H1 (cell line): Measurements from ENCODE around the gene PRKCZ. TPM values are rescaled to one million over a fixed set of nuclear protein-coding genes. Genes with fewer than 3 reads are reported as not detected.
A peak's percentile ranks its signal among the peaks of the same experiment; 100 is the strongest.

Experiments used
- CTCF ChIA-PET: fragments of 300-600 bp; sonication (Branson Sonifier 250); formaldehyde crosslinking; loops from one replicate; lab custom pipeline; 2021; ENCODE audit not compliant: partially characterized antibody; lab: Charles Lee
- POLR2A ChIA-PET: fragments of 300-600 bp; sonication (Branson Sonifier 250); formaldehyde crosslinking; loops from one replicate; lab custom pipeline; 2021; ENCODE audit warnings: inconsistent platforms; ENCODE audit not compliant: partially characterized antibody; lab: Charles Lee
- DNase-seq, 2 experiments: peaks; one replicate each; pipeline versions ENCODE4 v3.0.0 to v3.0.0-alpha.2; 2010 to 2022; ENCODE audit warnings: low spot score in 2 of 2, low read depth in 1 of 2, mixed read lengths in 1 of 2
- FAIRE-seq: peaks from 2 replicates; lab custom pipeline; 2011; peaks lifted over from hg19 to GRCh38; lab: Jason Lieb, UNC
- H2AFZ ChIP-seq: 2 replicates; pipeline ENCODE4 v1.8.1; 2012; ENCODE audit warnings: low read length, inconsistent platforms
- H2AK5ac ChIP-seq: 2 replicates; pipeline ENCODE4 v1.6.1; 2013; ENCODE audit warnings: low read depth, low read length
- H2BK120ac ChIP-seq: replicated peaks from 2 replicates; pipeline ENCODE3; 2013; ENCODE audit warnings: low read depth, low read length, inconsistent platforms
- H2BK12ac ChIP-seq: 2 replicates; pipeline ENCODE4 v1.6.1; 2013; ENCODE audit warnings: low read depth, low read length
- H2BK15ac ChIP-seq: 2 replicates; pipeline ENCODE4 v1.6.1; 2013; ENCODE audit warnings: low read length
- H2BK20ac ChIP-seq: 2 replicates; pipeline ENCODE4 v1.6.1; 2013; ENCODE audit warnings: low read length
- H2BK5ac ChIP-seq: 2 replicates; pipeline ENCODE4 v1.6.1; 2013; ENCODE audit warnings: low read depth, low read length
- H3K14ac ChIP-seq: 2 replicates; pipeline ENCODE4 v1.6.1; 2013; ENCODE audit warnings: inconsistent platforms; ENCODE audit not compliant: insufficient read length
- H3K18ac ChIP-seq: 2 replicates; pipeline ENCODE4 v1.6.1; 2013; ENCODE audit warnings: low read length; ENCODE audit errors: extremely low read depth
- H3K23ac ChIP-seq: 2 replicates; pipeline ENCODE4 v1.6.1; 2013; ENCODE audit warnings: inconsistent platforms; ENCODE audit not compliant: insufficient read length
- H3K23me2 ChIP-seq: 2 replicates; pipeline ENCODE4 v1.6.1; 2013; ENCODE audit warnings: low read depth, low read length
- H3K27ac ChIP-seq: 2 replicates; pipeline ENCODE4 v1.6.1; 2011; ENCODE audit warnings: low read depth, low read length, inconsistent platforms
- H3K27me3 ChIP-seq, 4 experiments: replicated peaks in 1 of 4; 1 replicate in 1 of 4; 2 replicates in 3 of 4; pipeline versions ENCODE4 v1.6.1 to v1.8.1; 2011 to 2013; ENCODE audit warnings: low read length in 3 of 4, mild to moderate bottlenecking in 3 of 4, inconsistent platforms in 2 of 4, mixed read lengths in 2 of 4, moderate library complexity in 1 of 4; ENCODE audit not compliant: control insufficient read depth in 3 of 4, insufficient read depth in 3 of 4; ENCODE audit errors: extremely low read depth in 1 of 4
- H3K36me3 ChIP-seq, 4 experiments: 2 replicates each; pipeline versions ENCODE4 v1.6.1 to v1.8.1; 2011 to 2013; ENCODE audit warnings: mild to moderate bottlenecking in 4 of 4, low read length in 3 of 4, moderate library complexity in 2 of 4, control low read depth in 1 of 4, inconsistent platforms in 1 of 4; ENCODE audit not compliant: insufficient read depth in 4 of 4, control insufficient read depth in 2 of 4
- H3K4ac ChIP-seq: replicated peaks from 2 replicates; pipeline ENCODE3; 2013; ENCODE audit warnings: low read length, low read depth, mixed read lengths, inconsistent platforms; ENCODE audit not compliant: insufficient read length
- H3K4me1 ChIP-seq, 4 experiments: replicated peaks in 1 of 4; 1 replicate in 1 of 4; 2 replicates in 3 of 4; pipeline versions ENCODE4 v1.6.1 to v1.8.1; 2011 to 2013; ENCODE audit warnings: low read length in 3 of 4, inconsistent platforms in 2 of 4, mixed read lengths in 1 of 4; ENCODE audit not compliant: insufficient read depth in 4 of 4, control insufficient read depth in 3 of 4
- H3K4me2 ChIP-seq, 2 experiments: 2 replicates each; pipeline versions ENCODE4 v1.6.1 to v1.8.1; 2011 to 2013; ENCODE audit warnings: low read depth in 2 of 2, low read length in 2 of 2, control low read depth in 1 of 2, inconsistent platforms in 1 of 2, mild to moderate bottlenecking in 1 of 2; ENCODE audit not compliant: insufficient read depth in 1 of 2
- H3K4me3 ChIP-seq, 4 experiments: fragments of 200-600, 300-600 bp in 1 of 4; sonication (generic), shearing (Covaris generic), sonication (Bioruptor Twin) in 1 of 4; 2 replicates each; pipeline versions ENCODE4 v1.5.1 to v1.8.1; 2011 to 2016; ENCODE audit warnings: low read length in 4 of 4, low read depth in 3 of 4, control low read depth in 2 of 4, inconsistent platforms in 2 of 4, mild to moderate bottlenecking in 2 of 4, mixed read lengths in 1 of 4, moderate library complexity in 1 of 4; ENCODE audit not compliant: insufficient read depth in 2 of 4; ENCODE audit errors: extremely low read depth in 1 of 4
- H3K56ac ChIP-seq: replicated peaks from 2 replicates; pipeline ENCODE3; 2013; ENCODE audit warnings: low read depth, mild to moderate bottlenecking, mixed read lengths, low read length, inconsistent platforms; ENCODE audit not compliant: insufficient read length
- H3K79me1 ChIP-seq: 2 replicates; pipeline ENCODE4 v1.6.1; 2013; ENCODE audit warnings: low read depth, low read length, control low read depth
- H3K79me2 ChIP-seq, 2 experiments: 2 replicates each; pipeline versions ENCODE4 v1.6.1 to v1.8.1; 2012 to 2013; ENCODE audit warnings: low read length in 2 of 2, mild to moderate bottlenecking in 2 of 2, inconsistent platforms in 1 of 2; ENCODE audit not compliant: insufficient read depth in 2 of 2, control insufficient read depth in 1 of 2
- H3K9ac ChIP-seq, 4 experiments: replicated peaks in 1 of 4; 1 replicate in 1 of 4; 2 replicates in 3 of 4; pipeline versions ENCODE4 v1.6.1 to v1.8.1; 2011 to 2013; ENCODE audit warnings: low read depth in 3 of 4, low read length in 3 of 4, control low read depth in 2 of 4, mild to moderate bottlenecking in 2 of 4, moderate library complexity in 2 of 4, inconsistent platforms in 1 of 4; ENCODE audit errors: extremely low read depth in 1 of 4
- H3K9me3 ChIP-seq, 2 experiments: 2 replicates each; pipeline versions ENCODE4 v1.6.1 to v1.8.1; 2012 to 2013; ENCODE audit warnings: mild to moderate bottlenecking in 2 of 2, moderate library complexity in 2 of 2, control low read depth in 1 of 2, inconsistent platforms in 1 of 2, low read depth in 1 of 2, low read length in 1 of 2, mixed read lengths in 1 of 2; ENCODE audit not compliant: insufficient read depth in 2 of 2
- H4K20me1 ChIP-seq, 2 experiments: replicated peaks in 1 of 2; 2 replicates each; pipeline versions ENCODE3 to v1.8.1; 2011 to 2013; ENCODE audit warnings: inconsistent platforms in 2 of 2, low read length in 2 of 2, mild to moderate bottlenecking in 1 of 2; ENCODE audit not compliant: insufficient read depth in 2 of 2, control insufficient read depth in 1 of 2
- H4K5ac ChIP-seq: 2 replicates; pipeline ENCODE4 v1.6.1; 2013; ENCODE audit warnings: low read length, low read depth, mixed read lengths, inconsistent platforms; ENCODE audit not compliant: insufficient read length
- H4K8ac ChIP-seq: 2 replicates; pipeline ENCODE4 v1.8.0; 2013; ENCODE audit warnings: mild to moderate bottlenecking, moderate library complexity, low read length, inconsistent platforms; ENCODE audit not compliant: insufficient read depth; ENCODE audit errors: extremely low read depth
- H4K91ac ChIP-seq: replicated peaks from 2 replicates; pipeline ENCODE3; 2013; ENCODE audit warnings: low read length, mixed read lengths, inconsistent platforms; ENCODE audit not compliant: insufficient read length
- BRCA1 ChIP-seq: IDR thresholded peaks from 2 replicates; pipeline ENCODE4 v1.6.1; 2012; ENCODE audit warnings: low read depth, low read length, improper control_type of control experiment
- NANOG ChIP-seq: IDR thresholded peaks from 2 replicates; pipeline ENCODE4 v1.6.1; 2011; ENCODE audit warnings: low read length, low read depth, mild to moderate bottlenecking, inconsistent platforms; ENCODE audit not compliant: insufficient read depth, poor library complexity, severe bottlenecking
- PHF8 ChIP-seq: fragments of 200-600 bp; sonication (generic); conservative IDR thresholded peaks from 2 replicates; pipeline ENCODE4 v1.7.1; 2012; ENCODE audit warnings: low read depth, mild to moderate bottlenecking, inconsistent platforms, low read length, moderate library complexity
- POLR2A ChIP-seq, 2 experiments: IDR thresholded peaks; 1 replicate in 1 of 2; 2 replicates in 1 of 2; pipeline ENCODE4 v1.6.1; 2011; ENCODE audit warnings: low read depth in 2 of 2, low read length in 2 of 2, mild to moderate bottlenecking in 2 of 2; ENCODE audit errors: control extremely low read depth in 1 of 2
- SP4 ChIP-seq: IDR thresholded peaks from 2 replicates; pipeline ENCODE4 v1.6.1; 2012; ENCODE audit warnings: low read length, inconsistent platforms
- WGBS, 2 experiments: shearing (Covaris generic) in 1 of 2; methylation state at CpG; one replicate each; pipeline versions ENCODE4 v1.1.6 to v1.1.7; 2013 to 2015; ENCODE audit warnings: low lambda C conversion rate in 2 of 2, mixed read lengths in 2 of 2, inconsistent platforms in 1 of 2, low coverage in 1 of 2, missing lambda C conversion rate in 1 of 2; ENCODE audit not compliant: insufficient replicate concordance in 2 of 2, insufficient coverage in 1 of 2, insufficient read length in 1 of 2; ENCODE audit errors: extremely low coverage in 1 of 2, missing lambda C conversion rate in 1 of 2; 5-methylcytosine and 5-hydroxymethylcytosine counted together
- polyA plus RNA-seq, 7 experiments: library from polyadenylated mRNA; depleted of rRNA in 3 of 7; stranded (reverse) in 5 of 7; unstranded in 2 of 7; fragments of >200 nt in 5 of 7; fragments of 200-250 nt in 2 of 7; gene quantifications; 1 replicate in 5 of 7; 2 replicates in 1 of 7; 4 replicates in 1 of 7; pipeline versions ENCODE4 v1.2.1 to v1.2.3, GENCODE V29; 2011 to 2013; ENCODE audit warnings: missing spikeins in 2 of 7, mixed read lengths in 2 of 7
- total RNA-seq: library from RNA; stranded (reverse); fragmentation: NEBNext Ultra II Directional; extraction: Animal tissue kit (Norgen Biotek cat#: 25700); gene quantifications from 2 replicates; pipeline ENCODE4 v1.2.1, GENCODE V29; 2021

Gene PRKCZ
- total and polyA plus RNA-seq, 2 of the 8 experiments (the other 6 are each of a cell fraction or from before 2014, with no cell fraction given), result 37.4 to 45.1 TPM

DNA sequence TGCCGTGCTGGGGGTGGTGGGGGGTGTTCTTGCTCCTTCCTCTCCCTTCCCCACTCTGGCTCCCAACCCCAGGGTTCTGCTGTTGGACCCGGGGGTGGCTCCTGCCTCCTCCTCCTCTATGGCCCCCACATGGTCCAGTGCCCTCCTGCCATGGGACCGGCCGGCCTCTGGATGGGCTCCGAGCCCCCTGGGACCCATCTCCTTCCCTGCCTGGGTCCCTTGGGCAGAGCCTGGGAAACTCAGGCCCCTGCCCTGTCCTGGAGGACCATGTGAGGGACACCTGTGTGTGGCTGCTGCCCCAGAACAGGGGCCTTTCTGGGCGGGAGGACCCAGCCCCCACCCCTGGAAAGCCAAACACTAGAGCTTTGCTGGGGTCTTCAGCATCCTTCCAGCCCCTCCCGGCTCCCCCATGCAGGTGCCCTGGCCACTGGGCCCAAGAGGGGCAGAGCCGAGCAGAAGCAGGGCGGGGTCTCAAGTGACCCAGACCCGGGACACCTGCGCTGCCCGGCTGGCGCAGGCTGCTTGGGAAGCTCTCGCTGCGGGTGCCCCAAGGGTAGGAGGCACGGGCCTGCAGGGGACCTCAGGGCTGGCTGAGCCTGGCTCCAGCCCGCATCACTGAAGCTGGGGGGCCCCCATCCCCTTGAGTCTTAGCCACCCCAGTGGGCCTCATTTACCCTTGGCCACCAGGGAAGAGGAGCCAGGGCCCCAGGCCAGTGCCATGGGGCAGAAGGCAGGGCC, 146.9 kb downstream of the PRKCZ start:
- H3K9me3 ChIP-seq, result no peaks in the 10 kb centered on the region
- peaks cover 1% of the 10 kb centered on the region; the same call in 1 of the 2 replicates for H3K23me2 ChIP-seq
- FAIRE-seq, result no peak
- H3K56ac ChIP-seq, result no peak overlapping the region
- H3K36me3 ChIP-seq, result peaks cover 0 to 3% (median 1%) of the 10 kb centered on the region in 4 experiments; a peak in 3 of 8 replicates
- H2AK5ac ChIP-seq, result 0 out of 2 replicates have a peak overlapping the region, but pooled peaks have one; percentile 43
- 0 out of 7 replicates have a peak overlapping the region, but pooled peaks of 1 of the 4 experiments have one; percentile 8 for H3K9ac ChIP-seq
- peaks cover 0 to 3% of the 10 kb centered on the region in 2 experiments for H4K20me1 ChIP-seq
- no peak overlapping the region for H3K4ac ChIP-seq
- H3K79me2 ChIP-seq, result peaks cover 0 to 16% of the 10 kb centered on the region in 2 experiments; a peak in 1 of 4 replicates
- no peak overlapping the region for H3K4me2 ChIP-seq
- H2BK20ac ChIP-seq, result no peak overlapping the region
- TF ChIP-seq PHF8, result no peak
- TF ChIP-seq SP4, result no peak
- no peak for TF ChIP-seq POLR2A (IDR thresholded peaks at IDR 0.05; ENCODE audit: control extremely low read depth in 1 of 2, low read depth in 2 of 2, low read length in 2 of 2)
- no peak for TF ChIP-seq NANOG
- TF ChIP-seq BRCA1, result no peak
- WGBS, 2 experiments, result 93% methylated on average over 16 of the region's 17 CpGs; no CpG with 5 or more reads in 1 of the 2 experiments
- H3K14ac ChIP-seq, result no peak overlapping the region
- H3K27ac ChIP-seq, result no peak overlapping the region
- peaks cover 0 to 14% (median 6%) of the 10 kb centered on the region in 4 experiments; a peak in 5 of 7 replicates for H3K4me1 ChIP-seq
- H2BK15ac ChIP-seq, result no peak overlapping the region
- H4K8ac ChIP-seq, result no peak overlapping the region
- ChIA-PET POLR2A (no interaction called here), CTCF (interaction anchor here (0.9 to 14.1 kb wide), 8 partner anchors 12 to 186 kb away, joined by 3 to 154 read pairs (median 6); no protein-coding TSS in a partner anchor)
- H2AFZ ChIP-seq, result no peak overlapping the region
- no peak overlapping the region for H3K18ac ChIP-seq
- DNase-seq, result no peak
- no peak overlapping the region for H4K5ac ChIP-seq
- no peak overlapping the region for H4K91ac ChIP-seq
- no peak overlapping the region for H2BK120ac ChIP-seq
- no peaks in the 10 kb centered on the region for H3K27me3 ChIP-seq
- no peak overlapping the region for H3K4me3 ChIP-seq
- peak overlapping the region; percentile 50; the same call in 1 of the 2 replicates for H2BK12ac ChIP-seq
- no peak overlapping the region for H3K23ac ChIP-seq
- peaks cover 2% of the 10 kb centered on the region; the same call in 1 of the 2 replicates for H3K79me1 ChIP-seq
- no peak overlapping the region for H2BK5ac ChIP-seq
